GM18519 (cell line): Measurements from ENCODE around the gene NIM1K.
A peak's percentile ranks its signal among the peaks of the same experiment; 100 is the strongest.
"Not testable (repeated sequence)": the region's sequence is repeated elsewhere in the genome, so short reads cannot be mapped to it uniquely, and the experiment has no call there.

Source experiments
- ATAC-seq: cut with Tn5 transposase; IDR thresholded peaks from one replicate; pipeline ENCODE4 v1.9.1; 2021; ENCODE audit warnings: mild to moderate bottlenecking, moderate library complexity; ENCODE audit not compliant: unreplicated experiment, low FRiP score

NIM1K gene

DNA sequence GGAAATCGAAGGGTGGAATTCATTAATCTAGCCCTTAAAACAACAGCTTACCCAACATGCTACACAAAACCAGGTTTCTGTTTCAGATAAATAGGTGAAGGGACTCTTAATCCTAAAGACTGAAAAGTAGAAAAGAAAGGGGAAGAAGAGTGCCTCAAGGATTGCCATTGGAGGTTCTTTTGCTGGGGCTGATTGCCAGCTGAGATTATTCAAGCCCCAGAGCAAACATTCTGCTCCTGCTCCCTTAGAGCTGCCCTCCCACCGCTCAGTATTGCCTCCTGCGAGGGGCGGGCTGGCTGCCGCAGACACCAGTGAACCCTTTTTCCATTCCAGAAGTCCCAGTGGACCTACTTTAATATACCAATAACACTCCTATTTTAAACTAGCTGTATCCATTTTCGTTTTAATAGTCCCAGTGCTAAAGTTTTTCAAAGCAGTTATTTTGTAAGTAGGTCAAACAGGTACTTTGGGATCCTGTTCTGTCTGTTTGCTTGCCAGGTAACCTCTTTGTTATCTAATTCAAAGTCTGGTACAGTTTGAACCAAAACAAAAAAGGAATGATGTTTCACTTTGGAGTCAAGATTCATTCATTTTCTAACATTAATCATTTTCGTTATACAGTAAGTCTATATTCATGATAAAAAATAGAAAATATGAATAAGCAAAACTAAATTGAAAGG lies 82.5 kb downstream of the NIM1K start:
- no peak for ATAC-seq

DNA sequence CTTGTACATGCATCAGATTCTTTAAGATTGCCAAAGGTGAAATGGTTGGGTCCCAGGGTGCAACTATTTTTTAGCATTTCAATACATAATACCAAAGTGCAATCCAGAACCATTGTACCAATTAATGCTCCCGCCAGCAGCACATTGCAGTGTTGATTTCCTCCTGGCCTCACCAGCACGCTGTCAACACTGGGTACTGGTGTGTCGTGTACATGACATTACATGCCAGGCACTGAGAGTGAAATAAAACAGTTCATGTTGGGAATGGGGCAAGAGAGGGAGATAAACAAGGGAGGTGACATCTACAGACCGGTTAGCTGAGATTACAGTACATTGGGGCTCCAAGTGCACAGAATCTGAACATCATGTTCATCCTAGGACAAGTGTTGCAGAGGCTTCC lies 83.4 kb downstream of the NIM1K start:
- ATAC-seq, result no peak

DNA sequence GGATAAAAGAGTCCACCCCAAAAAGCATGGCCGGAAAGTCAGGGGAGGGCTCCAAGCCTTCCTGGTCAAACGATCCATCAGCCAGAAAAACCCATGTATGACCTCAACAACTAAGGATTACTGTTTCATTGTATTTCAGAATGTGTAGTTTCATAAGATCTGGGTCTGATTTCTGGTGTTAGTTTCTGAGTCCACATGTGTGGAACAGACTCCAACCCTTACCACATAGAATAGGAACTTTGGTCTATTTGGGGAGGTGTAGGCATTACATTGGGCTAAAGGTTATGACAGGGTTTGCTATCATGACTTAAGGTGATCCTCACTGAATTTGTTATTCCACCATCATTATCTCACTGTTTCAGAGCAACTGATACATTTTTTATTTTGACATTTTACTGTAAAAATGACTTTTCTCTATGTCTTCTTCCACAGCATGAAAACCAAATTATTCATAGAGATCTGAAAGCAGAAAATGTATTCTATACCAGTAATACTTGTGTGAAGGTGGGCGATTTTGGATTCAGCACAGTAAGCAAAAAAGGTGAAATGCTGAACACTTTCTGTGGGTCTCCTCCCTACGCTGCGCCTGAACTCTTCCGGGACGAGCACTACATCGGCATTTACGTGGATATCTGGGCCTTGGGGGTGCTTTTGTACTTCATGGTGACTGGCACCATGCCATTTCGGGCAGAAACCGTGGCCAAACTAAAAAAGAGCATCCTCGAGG lies 87.7 kb downstream of the NIM1K start:
- no peak for ATAC-seq

DNA sequence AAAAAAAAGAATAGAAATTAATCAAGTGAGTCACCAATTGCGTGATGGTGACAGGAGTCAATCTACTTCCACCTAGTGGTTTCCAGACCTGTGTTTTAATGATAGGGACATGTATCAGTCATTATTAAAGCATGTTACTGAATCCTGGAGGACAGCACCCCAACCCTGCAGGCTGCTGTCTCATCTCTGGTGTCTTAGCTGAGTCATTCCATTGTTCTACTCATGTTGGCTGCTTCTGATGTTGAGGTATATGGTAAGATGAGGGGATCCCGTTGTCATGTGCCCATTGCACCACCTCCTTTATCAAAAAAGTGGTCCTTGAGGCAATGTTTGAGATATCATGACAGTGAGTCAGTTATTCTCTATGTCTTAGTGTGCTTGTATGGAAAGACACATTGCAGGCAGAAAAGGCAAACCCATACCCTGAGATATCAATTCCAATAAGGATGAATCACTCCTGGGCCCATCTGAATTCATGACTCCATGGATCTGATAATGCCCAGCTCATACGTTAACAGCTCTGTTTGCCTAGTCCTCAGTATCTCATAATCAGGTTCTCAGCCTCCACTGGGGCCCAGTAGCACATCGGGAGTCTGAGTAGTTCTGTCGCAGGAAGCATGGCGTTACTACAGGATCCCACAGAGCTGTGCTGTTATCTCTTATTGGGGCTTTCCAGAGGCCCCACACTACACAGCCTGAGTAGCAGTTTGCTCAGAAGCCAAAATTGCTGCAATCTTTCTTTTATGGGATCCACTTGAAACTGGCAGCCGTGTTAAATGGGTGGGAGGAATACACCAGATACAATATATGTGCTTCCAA lies 90.0 kb downstream of the NIM1K start:
- no peak for ATAC-seq

DNA sequence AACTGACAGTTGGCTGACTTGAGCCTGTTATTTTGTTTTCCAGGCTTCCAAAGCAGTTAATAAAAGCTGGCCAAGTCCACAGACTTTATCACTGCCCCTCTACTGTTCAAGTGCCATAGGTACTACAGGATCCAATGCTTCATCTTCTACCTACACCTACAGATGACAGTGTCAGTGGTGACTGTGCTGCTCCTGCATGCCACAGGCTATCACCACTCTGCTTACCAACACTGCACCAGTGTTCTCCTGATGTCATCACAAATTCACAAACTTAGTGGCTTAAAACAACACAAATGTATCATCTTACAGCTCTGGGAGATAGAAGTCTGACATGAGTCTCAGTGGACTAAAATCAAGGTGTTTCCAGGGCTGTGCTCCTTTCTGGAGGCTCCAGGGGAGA lies 94.6 kb downstream of the NIM1K start:
- no peak for ATAC-seq

DNA sequence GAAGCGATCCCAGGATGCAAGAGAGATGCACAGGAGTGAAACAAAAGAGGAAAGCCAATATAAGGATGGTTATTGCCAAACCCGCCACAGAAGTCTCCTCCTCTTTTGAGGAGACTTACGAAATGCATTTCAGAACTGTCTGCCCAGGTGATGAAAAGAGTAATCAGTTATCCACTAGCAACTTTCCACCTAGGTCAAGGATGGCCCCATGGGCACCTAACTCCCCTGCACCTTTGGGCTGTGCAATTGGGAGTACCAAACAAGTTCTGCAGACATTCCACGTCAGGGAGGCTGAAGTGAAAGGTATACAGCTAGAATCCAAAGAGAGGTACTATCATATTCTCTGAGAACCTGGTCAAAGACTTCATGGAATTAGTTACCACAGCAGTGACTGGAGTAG lies 95.5 kb downstream of the NIM1K start:
- ATAC-seq, result no peak

DNA sequence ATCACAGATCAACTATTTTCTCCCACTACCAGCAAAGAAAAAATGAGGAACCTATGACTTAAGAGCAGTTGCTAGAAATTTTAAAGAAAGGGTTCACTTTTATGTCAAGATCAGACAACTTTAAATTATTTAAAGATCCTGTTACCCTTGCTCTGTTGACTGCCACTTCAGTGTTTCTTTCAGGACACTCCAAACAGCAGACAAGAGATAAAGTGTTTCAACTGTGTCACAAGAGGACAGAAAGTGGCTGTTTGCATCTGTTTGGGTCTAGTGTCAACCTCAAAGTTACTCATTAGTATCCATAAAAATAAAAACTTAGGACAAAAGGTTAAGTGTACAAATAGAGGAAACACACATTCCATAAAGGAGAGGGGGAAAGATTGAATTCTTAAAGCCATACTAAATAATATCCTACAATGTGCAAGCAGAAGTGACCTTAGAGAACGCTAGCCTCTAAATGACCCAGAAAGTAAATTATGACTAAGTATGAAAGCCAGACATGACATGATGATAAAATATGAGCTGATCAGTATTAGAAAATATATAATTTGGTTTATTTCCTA lies 96.3 kb downstream of the NIM1K start:
- ATAC-seq, result no peak

GRCh38 chr5:43290726-43291125 lies 98.7 kb downstream of the NIM1K start:
- no peak for ATAC-seq

GRCh38 chr5:43294226-43294625 lies 102.2 kb downstream of the NIM1K start:
- no peak for ATAC-seq

DNA sequence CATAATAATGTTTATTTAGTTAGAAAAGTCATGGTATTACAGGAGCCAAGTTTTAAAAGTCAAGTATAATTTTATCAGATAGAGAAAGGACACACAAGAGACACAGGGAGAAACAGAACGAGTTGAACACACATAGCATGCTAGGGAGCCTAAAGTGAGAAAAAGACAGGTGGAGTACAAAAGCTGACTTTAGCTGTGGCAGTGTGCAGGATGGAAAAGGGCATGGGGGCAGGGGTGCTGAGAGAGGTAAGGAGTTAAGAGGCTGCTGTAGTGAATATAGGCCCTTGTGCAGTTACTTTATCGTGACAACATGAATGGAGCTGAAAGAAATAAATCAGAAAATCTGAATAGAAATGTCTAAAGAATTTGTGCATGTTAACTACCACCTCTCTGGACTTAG lies 103.2 kb downstream of the NIM1K start:
- no peak for ATAC-seq

- no peak for ATAC-seq
These were observed 104.8 kb downstream of the NIM1K start for GRCh38 chr5:43296835-43297234.

GRCh38 chr5:43298443-43298842 lies 106.4 kb downstream of the NIM1K start:
- no peak for ATAC-seq

DNA sequence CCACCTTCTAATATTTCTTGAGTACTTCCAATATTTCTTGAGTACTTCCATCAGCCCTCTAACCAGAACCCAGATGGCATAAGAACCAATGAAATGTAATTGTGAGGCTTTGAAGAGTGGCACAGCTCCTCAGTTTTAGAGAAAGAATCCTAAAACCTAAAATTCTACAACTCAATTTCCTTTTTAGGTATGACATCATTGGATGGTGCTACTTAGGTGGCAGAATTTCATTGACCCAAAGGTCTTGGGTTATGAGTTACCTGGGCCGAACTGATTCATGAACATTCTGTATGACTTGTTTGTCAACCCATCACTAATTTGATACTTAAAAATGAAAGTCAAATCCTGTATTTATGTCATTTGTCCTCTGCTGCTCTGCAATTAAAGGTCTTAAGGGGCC lies 108.1 kb downstream of the NIM1K start:
- no peak for ATAC-seq

- ATAC-seq, result no peak
These were observed 109.6 kb downstream of the NIM1K start for GRCh38 chr5:43301653-43302091.

DNA sequence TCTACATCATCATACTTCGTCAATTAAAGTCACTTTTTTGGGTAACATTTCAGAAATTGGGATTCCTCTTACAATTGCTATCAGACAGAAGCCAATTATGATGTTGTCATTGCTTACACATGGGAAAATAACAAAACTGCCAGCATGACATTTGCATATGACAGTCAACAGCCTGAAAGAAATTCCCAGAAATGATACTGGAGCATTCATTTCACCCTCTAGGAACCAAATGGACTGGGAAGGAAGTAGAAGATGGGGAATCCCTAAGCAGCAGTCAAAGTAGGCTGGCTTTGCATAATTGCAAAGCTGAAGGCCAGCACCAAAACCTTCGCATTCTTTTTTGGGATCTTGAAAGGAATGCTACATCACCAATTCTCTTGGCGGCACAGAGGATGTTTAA lies 110.5 kb downstream of the NIM1K start:
- ATAC-seq, result no peak

DNA sequence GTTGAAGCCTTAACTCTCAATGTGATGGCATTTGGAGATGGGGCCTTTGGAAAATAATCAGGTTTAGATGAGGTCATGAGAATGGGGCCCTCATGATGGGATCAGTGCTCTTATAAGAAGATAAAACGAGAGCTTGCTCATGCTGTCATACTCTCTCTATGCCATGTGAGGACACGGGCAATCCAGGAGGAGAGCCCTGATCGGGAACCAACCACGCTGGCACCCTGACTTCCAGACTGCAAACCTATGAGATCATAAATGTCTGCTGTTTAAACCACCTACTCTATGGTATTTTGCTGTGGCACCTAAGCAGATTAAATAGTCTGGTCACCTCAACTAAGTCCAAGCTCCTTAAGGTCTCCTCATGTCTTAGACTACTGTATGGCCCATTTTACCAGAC lies 111.2 kb downstream of the NIM1K start:
- no peak for ATAC-seq

DNA sequence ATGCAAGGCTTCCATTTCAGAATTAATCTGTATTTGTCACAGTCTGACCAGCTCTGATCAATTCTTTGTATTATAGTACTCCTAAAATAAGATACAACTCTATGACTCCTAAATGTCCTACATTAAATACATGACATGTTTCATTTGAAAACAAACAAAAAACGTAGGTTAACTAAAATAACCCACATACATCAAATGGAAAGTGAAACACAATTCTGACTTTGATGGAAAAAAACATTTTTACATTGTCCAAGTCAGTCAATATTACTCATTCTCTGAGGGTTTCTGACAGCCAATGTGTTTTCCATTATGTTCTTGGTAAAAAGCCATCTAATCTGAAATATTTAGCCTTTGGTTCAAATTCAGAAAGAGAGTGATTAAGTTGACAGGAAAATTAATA lies 112.5 kb downstream of the NIM1K start:
- ATAC-seq, result no peak

- ATAC-seq, result peak; percentile 49
These were observed 114.0 kb downstream of the NIM1K start for GRCh38 chr5:43305948-43306565.

DNA sequence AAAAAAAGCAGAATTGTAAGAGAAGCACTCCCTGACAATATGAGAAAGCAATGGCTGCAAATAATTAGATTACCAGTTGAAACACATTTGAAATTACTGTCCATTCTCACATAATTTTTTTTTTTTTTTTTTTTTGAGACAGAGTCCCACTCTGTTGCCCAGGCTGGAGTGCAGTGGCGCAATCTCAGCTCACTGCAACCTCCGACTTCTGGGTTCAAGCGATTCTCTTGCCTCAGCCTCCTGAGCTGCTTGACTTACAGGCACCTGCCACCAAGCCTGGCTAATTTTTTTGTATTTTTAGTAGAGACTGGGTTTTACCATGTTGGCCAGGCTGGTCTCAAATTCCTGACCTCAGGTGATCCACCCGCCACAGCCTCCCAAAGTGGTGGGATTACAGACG lies 114.9 kb downstream of the NIM1K start:
- not testable (repeated sequence) for ATAC-seq

GRCh38 chr5:43309122-43309521 lies 117.1 kb downstream of the NIM1K start:
- no peak for ATAC-seq

DNA sequence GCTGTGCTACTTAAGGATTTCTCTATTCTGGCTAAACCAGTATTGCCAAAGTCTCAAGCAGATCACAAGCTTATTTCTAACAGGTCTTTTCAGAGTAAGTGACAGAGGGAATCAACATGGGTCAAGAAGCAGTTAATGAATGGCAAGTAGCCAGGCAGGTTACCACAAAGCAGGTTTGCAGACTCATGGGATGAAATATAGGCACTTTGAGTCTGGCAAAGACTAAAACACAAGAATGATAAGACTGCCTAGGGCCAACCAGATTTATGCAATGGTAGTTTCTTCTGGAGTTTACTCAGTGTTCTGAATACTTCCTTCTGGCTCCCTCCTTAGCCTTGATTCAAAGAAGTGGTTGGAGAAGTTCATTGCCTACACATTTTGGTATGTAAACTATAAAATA lies 117.6 kb downstream of the NIM1K start:
- no peak for ATAC-seq
